ENCODE measurements around the gene ALK. TPM values are rescaled to one million over a fixed set of nuclear protein-coding genes. Genes with fewer than 3 reads are reported as not detected.

Gene ALK
- polyA plus RNA-seq, 3 donors, result not detected

- DNase-seq, result no peak
- H3K4me2 ChIP-seq (replicated peaks; ENCODE audit: extremely low read depth, low read length, poor library complexity, severe bottlenecking), result no peak overlapping the region
- H4K20me1 ChIP-seq (ENCODE audit: insufficient read depth, low read length), result no peaks in the 10 kb centered on the region
- no peaks in the 10 kb centered on the region for H3K79me2 ChIP-seq (ENCODE audit: insufficient read depth, low read length)
- H3K36me3 ChIP-seq (replicated peaks in 1 of 2; ENCODE audit: control insufficient read depth in 1 of 2, insufficient read depth in 2 of 2, low read length in 2 of 2), result no peaks in the 10 kb centered on the region
- H3K4me1 Mint-ChIP-seq, result peaks cover 24% of the 10 kb centered on the region
- 100% methylated on average over 1 of the region's 2 CpGs for WGBS (ENCODE audit: insufficient coverage)
- H3K4me3 ChIP-seq (replicated peaks in 1 of 3; ENCODE audit: low read depth in 2 of 3, low read length in 3 of 3), result no peak overlapping the region
- peaks cover 0 to 7% (median 2%) of the 10 kb centered on the region in 3 donors for H3K27me3 Mint-ChIP-seq (ENCODE audit: low read depth in 3 of 3)
- H3K9me3 Mint-ChIP-seq, result peaks cover 0 to 2% (median 0%) of the 10 kb centered on the region in 7 donors
- H3K27ac Mint-ChIP-seq, result no peak overlapping the region
- no peak overlapping the region for H3K4me3 Mint-ChIP-seq
- no peak for TF ChIP-seq CTCF (IDR thresholded peaks at IDR 0.05)
- H3K36me3 Mint-ChIP-seq, result no peaks in the 10 kb centered on the region
- intact Hi-C loops (cut with micrococcal nuclease), result no loop called here
- H3K4me1 ChIP-seq (ENCODE audit: control insufficient read depth in 1 of 2, insufficient read depth in 2 of 2, low read length in 2 of 2), result peaks cover 0 to 3% of the 10 kb centered on the region in 2 donors
- no peak overlapping the region for H3K27ac ChIP-seq (ENCODE audit: low read depth in 1 of 2, low read length in 2 of 2)
- H3K27me3 ChIP-seq (ENCODE audit: control insufficient read depth in 2 of 2, insufficient read depth in 2 of 2, low read length in 2 of 2), result no peaks in the 10 kb centered on the region
- H3K9ac ChIP-seq (ENCODE audit: insufficient read depth, low read length, poor library complexity, severe bottlenecking), result no peak overlapping the region
- no peaks in the 10 kb centered on the region for H3K9me3 ChIP-seq (replicated peaks in 1 of 2; ENCODE audit: control insufficient read depth in 1 of 2, insufficient read depth in 1 of 2, low read length in 2 of 2)
- H2AFZ ChIP-seq (ENCODE audit: insufficient read depth, low read depth, low read length, poor library complexity, severe bottlenecking), result no peak overlapping the region
These were observed 403.4 kb downstream of the ALK start for GRCh38 chr2:29518010-29518409.

- TF ChIP-seq CTCF (IDR thresholded peaks at IDR 0.05), result no peak
- no peaks in the 10 kb centered on the region for H3K79me2 ChIP-seq (ENCODE audit: insufficient read depth, low read length)
- H3K27ac Mint-ChIP-seq, result no peak overlapping the region
- peaks cover 0 to 3% of the 10 kb centered on the region in 2 donors for H3K4me1 ChIP-seq (ENCODE audit: control insufficient read depth in 1 of 2, insufficient read depth in 2 of 2, low read length in 2 of 2)
- H3K36me3 ChIP-seq (replicated peaks in 1 of 2; ENCODE audit: control insufficient read depth in 1 of 2, insufficient read depth in 2 of 2, low read length in 2 of 2), result no peaks in the 10 kb centered on the region
- peaks cover 0 to 2% (median 0%) of the 10 kb centered on the region in 7 donors for H3K9me3 Mint-ChIP-seq
- no CpG with 5 or more reads among the region's 2 CpGs for WGBS (ENCODE audit: insufficient coverage)
- no peak overlapping the region for H3K27ac ChIP-seq (ENCODE audit: low read depth in 1 of 2, low read length in 2 of 2)
- H3K4me3 ChIP-seq (replicated peaks in 1 of 3; ENCODE audit: low read depth in 2 of 3, low read length in 3 of 3), result no peak overlapping the region
- no peak for DNase-seq
- H3K27me3 ChIP-seq (ENCODE audit: control insufficient read depth in 2 of 2, insufficient read depth in 2 of 2, low read length in 2 of 2), result no peaks in the 10 kb centered on the region
- no peak overlapping the region for H2AFZ ChIP-seq (ENCODE audit: insufficient read depth, low read depth, low read length, poor library complexity, severe bottlenecking)
- intact Hi-C loops (cut with micrococcal nuclease), result no loop called here
- peaks cover 0 to 5% (median 0%) of the 10 kb centered on the region in 3 donors for H3K27me3 Mint-ChIP-seq (ENCODE audit: low read depth in 3 of 3)
- H3K9ac ChIP-seq (ENCODE audit: insufficient read depth, low read length, poor library complexity, severe bottlenecking), result no peak overlapping the region
- H4K20me1 ChIP-seq (ENCODE audit: insufficient read depth, low read length), result no peaks in the 10 kb centered on the region
- H3K4me3 Mint-ChIP-seq, result no peak overlapping the region
- H3K36me3 Mint-ChIP-seq, result no peaks in the 10 kb centered on the region
- no peak overlapping the region for H3K4me2 ChIP-seq (replicated peaks; ENCODE audit: extremely low read depth, low read length, poor library complexity, severe bottlenecking)
- peaks cover 18% of the 10 kb centered on the region for H3K4me1 Mint-ChIP-seq
- no peaks in the 10 kb centered on the region for H3K9me3 ChIP-seq (replicated peaks in 1 of 2; ENCODE audit: control insufficient read depth in 1 of 2, insufficient read depth in 1 of 2, low read length in 2 of 2)
These were observed 404.0 kb downstream of the ALK start for GRCh38 chr2:29517413-29517812.

All from CD14-positive monocyte (primary cell).